Amniotic epithelial cell (primary cell): ENCODE data around the gene SPINK9.

Experiments
- DNase-seq: peaks from one replicate; pipeline ENCODE4 v3.0.0-alpha.2; 2010; ENCODE audit warnings: low read depth

Gene SPINK9

DNA sequence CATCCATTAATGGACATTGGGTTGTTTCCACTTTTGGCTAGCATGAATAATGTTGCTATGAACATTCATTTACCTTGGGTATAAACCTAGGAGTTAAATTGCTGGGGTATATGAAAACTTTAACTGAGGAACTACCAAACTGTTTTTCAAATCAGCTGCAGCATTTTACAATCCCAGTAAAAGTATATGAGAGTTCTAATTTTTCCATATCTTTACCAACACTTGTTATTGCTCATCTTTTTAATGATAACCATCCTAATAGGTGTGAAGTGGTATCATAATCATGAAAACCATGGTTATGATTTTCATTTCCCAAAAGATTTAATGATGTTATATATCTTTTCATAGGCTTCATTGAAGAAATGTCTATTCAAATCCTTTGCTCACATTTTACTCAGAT lies 32.9 kb downstream of the SPINK9 start:
- no peak for DNase-seq

DNA sequence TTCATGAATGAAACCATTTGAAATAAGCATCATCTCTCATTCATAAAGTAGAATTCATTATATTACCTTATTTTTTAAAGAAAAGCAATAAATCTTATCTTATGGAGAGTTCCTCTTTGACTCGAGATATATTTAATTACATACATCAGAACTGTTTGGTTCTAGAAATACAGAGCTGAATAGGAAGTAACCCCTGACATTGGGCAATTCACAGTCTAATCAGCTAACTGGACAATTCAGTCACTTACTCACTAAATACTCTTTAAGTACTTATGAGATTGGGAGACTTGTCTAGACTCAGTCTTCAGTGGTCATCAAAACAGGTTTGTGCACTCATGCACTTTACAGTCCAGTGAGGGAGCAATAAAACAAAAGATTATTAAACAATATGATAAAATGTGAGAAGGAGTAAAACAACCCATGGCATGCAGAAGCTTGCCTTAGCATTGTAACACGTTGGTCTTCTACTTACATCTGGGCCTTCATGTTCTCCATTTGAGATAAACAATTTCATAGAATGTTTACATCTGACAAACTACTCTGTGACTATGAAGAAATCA lies 36.9 kb downstream of the SPINK9 start:
- DNase-seq, result no peak

DNA sequence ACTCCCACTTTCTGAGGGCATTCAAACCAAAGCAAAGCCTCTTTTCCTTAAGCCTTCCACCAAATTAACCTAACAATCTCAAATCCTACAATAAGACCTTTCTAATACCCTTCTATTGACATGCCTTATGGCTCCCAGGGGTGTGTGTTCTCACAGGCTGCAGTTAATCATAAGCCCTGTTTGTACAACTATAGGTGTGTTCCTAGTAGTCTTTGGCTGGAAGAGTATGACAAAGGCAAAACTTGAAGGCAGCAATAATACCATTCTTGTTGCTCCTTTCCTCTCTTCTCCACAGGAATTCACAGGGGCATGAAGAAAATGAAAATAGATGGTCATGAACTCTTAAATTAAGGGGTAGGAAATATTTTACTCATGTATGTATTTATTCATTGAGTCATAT lies 37.5 kb downstream of the SPINK9 start:
- DNase-seq, result no peak

DNA sequence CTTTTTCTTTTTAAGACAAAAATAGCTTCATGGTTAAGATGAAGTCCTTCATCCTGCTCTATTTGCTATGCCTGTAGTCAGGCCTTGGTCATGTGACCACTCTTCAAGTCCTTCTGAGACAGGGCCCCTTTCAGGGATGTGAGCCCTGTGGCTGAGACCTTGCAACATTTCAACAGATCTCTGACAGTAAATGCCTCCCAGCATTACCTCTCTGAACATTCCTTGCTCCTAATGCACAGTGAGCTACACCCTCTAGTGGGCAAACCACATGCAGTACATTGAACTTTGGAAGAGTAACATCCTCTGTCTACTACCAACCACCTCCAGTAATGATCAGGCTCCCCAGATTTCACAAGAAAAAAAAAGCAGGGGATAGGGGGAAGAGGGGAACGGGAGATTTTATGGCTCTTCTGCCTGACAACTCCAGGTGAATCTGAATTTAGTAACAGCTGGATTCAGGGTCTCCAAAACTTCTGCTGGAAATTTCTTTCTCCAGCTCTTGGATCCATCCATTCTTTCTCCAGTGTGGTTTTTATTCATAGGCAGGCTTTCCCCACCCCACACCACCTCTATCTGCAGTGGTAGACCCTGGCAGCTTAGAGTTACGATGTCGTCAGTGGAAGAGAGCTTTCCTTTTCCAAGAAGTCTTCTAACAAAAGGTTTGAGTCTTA lies 39.5 kb downstream of the SPINK9 start:
- peak; percentile 88 for DNase-seq

DNA sequence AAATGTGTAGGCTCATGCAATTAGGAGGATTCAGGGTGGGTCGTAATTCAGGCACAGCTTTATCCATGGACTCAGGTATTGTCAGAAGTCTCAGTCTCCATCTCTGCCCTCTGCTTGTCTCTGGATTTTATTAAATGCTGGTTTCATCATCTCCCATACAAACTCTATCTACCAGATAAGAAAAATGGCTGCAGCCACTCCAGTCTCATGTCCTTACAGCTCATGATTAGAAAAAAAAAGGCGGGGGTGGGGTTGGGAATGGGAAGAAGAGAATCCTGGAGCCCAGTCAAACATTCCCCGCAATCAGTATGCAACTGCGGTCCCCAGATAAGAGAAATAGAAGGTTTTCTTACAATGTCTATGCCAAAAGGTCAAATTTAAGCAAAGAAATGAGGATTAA lies 40.8 kb downstream of the SPINK9 start:
- DNase-seq, result peak; percentile 47

GRCh38 chr5:148378670-148379069 lies 43.3 kb downstream of the SPINK9 start:
- no peak for DNase-seq

DNA sequence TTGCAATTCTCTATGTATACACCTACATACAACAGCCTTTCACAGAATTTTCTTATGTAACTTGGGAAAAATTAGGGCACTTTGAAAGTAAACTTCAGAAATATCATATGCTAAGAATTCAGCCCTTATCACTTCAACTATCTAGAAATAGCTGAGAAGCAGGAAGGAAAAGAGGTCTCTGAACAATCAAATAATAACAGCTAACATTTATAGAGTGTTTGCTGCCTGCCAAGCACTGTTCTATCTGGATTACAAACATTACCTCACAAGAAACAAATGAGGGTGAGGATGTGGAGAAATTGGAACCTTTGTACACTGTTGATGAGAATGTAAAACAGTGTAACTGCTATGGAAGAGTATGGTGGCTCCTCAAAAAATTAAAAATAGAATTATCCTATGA lies 44.0 kb downstream of the SPINK9 start:
- DNase-seq, result no peak

GRCh38 chr5:148381906-148382305 lies 46.5 kb downstream of the SPINK9 start:
- DNase-seq, result no peak

DNA sequence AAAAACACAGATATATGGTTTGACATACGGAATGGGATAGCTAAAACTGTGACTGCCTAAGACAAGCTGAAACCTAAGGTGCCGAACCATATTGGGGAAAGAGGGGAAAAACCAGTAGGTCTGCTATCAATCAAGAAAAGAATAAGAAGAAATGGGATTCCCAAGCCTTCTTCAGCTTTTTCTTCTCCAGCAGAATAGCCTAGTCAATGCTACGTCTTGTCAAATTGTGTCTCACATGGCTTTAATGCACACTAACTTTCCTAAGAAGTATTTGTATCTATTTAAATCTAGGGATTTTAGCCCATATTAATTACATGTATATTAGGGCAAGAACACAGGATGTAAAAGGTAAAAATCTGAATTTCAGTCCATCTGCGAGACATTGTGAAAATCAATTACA lies 47.6 kb downstream of the SPINK9 start:
- no peak for DNase-seq

- DNase-seq, result peak; percentile 96
These were observed 48.4 kb downstream of the SPINK9 start, which contains the start of gene FBXO38 for GRCh38 chr5:148383564-148384379. TSS of gene FBXO38 (plus strand) at chr5:148383958. CDS start at chr5:148394777, 10,819 bp downstream.

DNA sequence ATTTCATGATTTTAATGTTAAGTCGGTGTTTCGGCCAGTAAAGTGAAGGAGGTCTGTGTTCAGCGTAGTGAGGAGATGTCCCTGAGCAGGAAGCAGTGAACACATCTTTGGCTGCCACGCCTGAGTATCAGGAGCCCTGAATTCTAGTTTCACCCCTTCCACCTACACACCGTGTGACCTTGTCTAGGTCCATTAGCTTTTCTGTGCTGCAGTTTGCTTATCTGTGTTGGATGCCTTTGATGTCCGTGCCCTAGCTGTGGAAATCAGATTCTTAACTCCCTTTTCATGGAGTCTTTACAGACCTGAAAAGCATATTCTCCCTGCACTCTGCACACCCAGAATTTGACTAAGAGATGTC lies 49.0 kb downstream of the SPINK9 start:
- DNase-seq, result peak; percentile 27

GRCh38 chr5:148385094-148385493 lies 49.7 kb downstream of the SPINK9 start:
- no peak for DNase-seq

DNA sequence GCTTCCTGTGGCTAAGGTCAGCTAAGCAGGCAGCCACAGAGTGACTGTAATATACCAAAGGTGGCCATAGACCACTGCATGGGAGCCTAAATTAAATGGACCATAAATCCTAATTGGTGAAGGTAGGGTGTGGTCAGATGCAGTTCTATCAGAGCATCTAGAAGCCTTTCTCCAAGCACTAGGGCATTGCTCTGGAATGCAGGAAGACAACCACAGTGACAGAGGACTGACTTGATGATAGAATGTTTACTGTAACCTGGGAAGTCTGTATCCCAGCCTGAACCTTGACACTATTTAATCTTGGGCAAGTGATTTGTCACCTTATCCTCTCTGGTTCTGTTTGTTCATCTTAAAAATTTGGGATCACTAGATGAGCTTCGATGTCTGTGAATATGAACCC lies 50.7 kb downstream of the SPINK9 start:
- DNase-seq, result no peak

- peak; percentile 66 for DNase-seq
These were observed 52.0 kb downstream of the SPINK9 start for GRCh38 chr5:148387325-148387724.

DNA sequence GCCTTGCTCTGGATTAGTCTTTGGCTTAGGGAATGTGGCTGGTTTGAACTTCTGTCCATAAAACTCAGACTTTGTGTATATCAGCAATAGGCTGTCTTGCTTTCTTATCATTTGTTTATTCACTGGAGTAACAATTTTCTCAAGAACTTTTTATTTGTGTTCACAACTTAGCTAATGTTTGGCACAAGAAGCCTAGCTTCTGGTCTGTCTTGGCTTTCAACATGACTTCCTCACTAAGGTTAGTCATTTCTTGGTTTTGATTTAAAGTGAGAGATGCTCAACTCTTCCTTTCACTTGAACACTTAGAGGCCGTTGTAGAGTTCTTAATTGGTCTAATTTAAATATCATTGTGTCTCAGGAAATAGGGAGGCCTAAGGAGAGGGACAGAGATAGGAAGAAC lies 53.3 kb downstream of the SPINK9 start:
- DNase-seq, result peak; percentile 52
